ENCODE measurements around the gene ASTL. TPM values are rescaled to one million over a fixed set of nuclear protein-coding genes. Genes with fewer than 3 reads are reported as not detected.

Gene ASTL
- total RNA-seq (2012; rRNA removed), result not detected in 2 replicates

DNA sequence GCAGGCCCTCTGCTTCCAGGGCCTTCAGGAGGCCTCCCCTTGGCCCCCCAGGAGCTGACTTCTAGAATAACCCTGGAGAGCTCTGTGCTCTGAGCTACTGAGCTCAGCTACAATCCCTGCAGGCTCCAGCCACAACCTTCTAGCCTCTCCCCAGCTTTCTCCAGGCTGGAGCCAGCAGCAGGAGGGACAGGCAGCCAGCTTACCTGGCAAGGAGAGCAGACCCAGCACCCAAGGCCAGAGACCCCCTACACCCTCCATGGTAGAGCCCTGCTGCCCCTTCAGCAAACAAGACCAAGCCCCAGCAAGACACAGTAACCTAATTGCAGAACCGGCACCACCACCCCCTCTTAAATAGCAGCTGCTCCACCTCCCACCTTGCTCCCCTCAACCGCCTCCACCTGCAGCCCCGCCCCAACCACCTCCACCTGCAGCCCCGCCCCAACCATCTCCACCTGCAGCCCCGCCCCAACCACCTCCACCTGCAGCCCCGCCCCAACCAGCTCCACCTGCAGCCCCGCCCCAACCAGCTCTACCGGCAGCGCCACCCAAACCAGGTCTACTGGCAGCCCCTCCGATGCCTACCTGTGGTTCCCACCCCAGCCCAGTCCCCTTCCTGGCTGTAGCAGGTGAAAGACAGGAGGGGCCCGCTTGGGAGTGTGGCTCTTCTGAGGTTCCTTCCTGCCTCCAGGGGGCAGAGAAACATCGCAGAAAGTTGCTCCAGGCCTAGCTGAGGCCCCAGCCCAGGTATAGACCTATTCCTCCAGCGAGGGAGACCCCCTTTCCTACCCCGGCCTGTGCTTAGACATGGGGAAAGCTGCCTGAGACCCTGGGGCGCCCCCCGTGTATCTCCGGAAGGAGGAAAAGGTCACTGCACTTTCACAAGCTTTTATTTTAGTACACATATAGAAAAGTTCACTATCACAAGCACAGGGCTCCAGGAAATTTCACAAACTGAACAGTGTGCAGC is at the start of gene ASTL:
Gene ASTL (minus strand): TSS at position 324 of the 967 bp plus-strand sequence. CDS start 66 bp downstream, at position 258.
- H3K27me3 ChIP-seq (ENCODE audit: control insufficient read depth, insufficient read depth, low read length), result peaks cover 40% of the 10 kb centered on the region
- H3K4me1 ChIP-seq (ENCODE audit: control insufficient read depth, insufficient read depth, low read length), result no peaks in the 10 kb centered on the region
- H3K36me3 ChIP-seq (ENCODE audit: insufficient read depth, low read length), result no peaks in the 10 kb centered on the region
- no peak within 1 kb of the TSS for H3K4me2 ChIP-seq (ENCODE audit: low read length)
- H3K9me3 ChIP-seq (replicated peaks; ENCODE audit: low read length), result no peaks in the 10 kb centered on the region
- no peak within 1 kb of the TSS for H3K9ac ChIP-seq (ENCODE audit: low read depth, low read length)
- H3K4me3 ChIP-seq (ENCODE audit: low read length), result no peak within 1 kb of the TSS

DNA sequence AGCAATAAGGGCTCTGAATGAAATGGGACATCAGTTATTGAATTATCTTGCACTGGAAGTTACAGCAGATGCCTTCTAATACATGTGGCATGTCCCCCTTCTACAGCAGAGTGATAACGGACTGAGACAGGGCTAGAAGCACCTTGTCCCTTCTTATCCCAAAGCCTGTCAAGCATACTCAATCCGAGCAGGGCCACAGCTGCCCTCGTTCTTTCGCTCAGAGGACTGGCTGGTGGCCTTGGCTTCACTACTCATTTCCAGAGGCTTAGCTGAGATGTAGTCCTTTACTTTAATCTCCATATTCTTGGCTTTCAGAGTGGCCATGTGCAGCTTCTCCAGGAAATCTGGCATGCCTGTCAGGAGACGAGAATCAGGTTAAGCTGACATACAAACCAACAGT is 48.3 kb upstream of the ASTL start:
- Histone ChIP-seq H3K27me3 (ENCODE audit: control insufficient read depth, insufficient read depth, low read length) (no peaks in the 10 kb centered on the region), H3K9me3 (replicated peaks; ENCODE audit: low read length) (no peaks in the 10 kb centered on the region), H3K4me3 (ENCODE audit: low read length) (no peak overlapping the region), H3K4me2 (ENCODE audit: low read length) (no peak overlapping the region), H3K4me1 (ENCODE audit: control insufficient read depth, insufficient read depth, low read length) (no peaks in the 10 kb centered on the region), H3K9ac (ENCODE audit: low read depth, low read length) (no peak overlapping the region), H3K36me3 (ENCODE audit: insufficient read depth, low read length) (peaks cover 65% of the 10 kb centered on the region)

- Histone ChIP-seq H3K4me1 (ENCODE audit: control insufficient read depth, insufficient read depth, low read length) (no peaks in the 10 kb centered on the region), H3K9ac (ENCODE audit: low read depth, low read length) (no peak overlapping the region), H3K4me3 (ENCODE audit: low read length) (no peak overlapping the region), H3K36me3 (ENCODE audit: insufficient read depth, low read length) (peaks cover 55% of the 10 kb centered on the region), H3K9me3 (replicated peaks; ENCODE audit: low read length) (no peaks in the 10 kb centered on the region), H3K4me2 (ENCODE audit: low read length) (no peak overlapping the region), H3K27me3 (ENCODE audit: control insufficient read depth, insufficient read depth, low read length) (no peaks in the 10 kb centered on the region)
These were observed 47.2 kb upstream of the ASTL start for GRCh38 chr2:96185516-96185915.

DNA sequence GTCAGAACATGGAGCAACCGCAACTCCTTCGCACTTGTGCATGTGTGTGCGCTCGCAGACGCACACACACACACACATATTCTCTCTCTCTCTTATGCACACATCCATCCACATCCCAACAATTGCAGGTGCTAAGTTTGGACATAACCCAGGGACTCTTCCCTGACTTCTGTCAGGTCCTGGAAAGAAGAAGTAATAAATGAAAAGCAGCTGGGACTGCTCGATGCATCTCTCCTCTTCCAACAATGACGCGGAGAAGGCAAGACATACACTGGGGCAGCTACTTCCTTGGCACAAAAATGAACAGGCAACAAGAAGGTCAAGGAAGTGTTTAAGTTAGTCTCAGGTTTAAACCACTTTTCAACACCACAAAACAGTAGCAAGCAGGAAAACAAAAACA is 46.7 kb upstream of the ASTL start:
- Histone ChIP-seq H3K4me1 (ENCODE audit: control insufficient read depth, insufficient read depth, low read length) (no peaks in the 10 kb centered on the region), H3K4me2 (ENCODE audit: low read length) (no peak overlapping the region), H3K27me3 (ENCODE audit: control insufficient read depth, insufficient read depth, low read length) (no peaks in the 10 kb centered on the region), H3K36me3 (ENCODE audit: insufficient read depth, low read length) (peaks cover 50% of the 10 kb centered on the region), H3K9ac (ENCODE audit: low read depth, low read length) (no peak overlapping the region), H3K9me3 (replicated peaks; ENCODE audit: low read length) (no peaks in the 10 kb centered on the region), H3K4me3 (ENCODE audit: low read length) (no peak overlapping the region)

GRCh38 chr2:96184188-96184587 is 45.9 kb upstream of the ASTL start:
- H3K36me3 ChIP-seq (ENCODE audit: insufficient read depth, low read length), result peaks cover 45% of the 10 kb centered on the region
- H3K4me3 ChIP-seq (ENCODE audit: low read length), result no peak overlapping the region
- no peaks in the 10 kb centered on the region for H3K4me1 ChIP-seq (ENCODE audit: control insufficient read depth, insufficient read depth, low read length)
- no peaks in the 10 kb centered on the region for H3K9me3 ChIP-seq (replicated peaks; ENCODE audit: low read length)
- no peaks in the 10 kb centered on the region for H3K27me3 ChIP-seq (ENCODE audit: control insufficient read depth, insufficient read depth, low read length)
- no peak overlapping the region for H3K4me2 ChIP-seq (ENCODE audit: low read length)
- no peak overlapping the region for H3K9ac ChIP-seq (ENCODE audit: low read depth, low read length)

GRCh38 chr2:96181529-96181928 is 43.2 kb upstream of the ASTL start:
- Histone ChIP-seq H3K4me2 (ENCODE audit: low read length) (no peak overlapping the region), H3K27me3 (ENCODE audit: control insufficient read depth, insufficient read depth, low read length) (no peaks in the 10 kb centered on the region), H3K36me3 (ENCODE audit: insufficient read depth, low read length) (peaks cover 31% of the 10 kb centered on the region), H3K9me3 (replicated peaks; ENCODE audit: low read length) (no peaks in the 10 kb centered on the region), H3K4me1 (ENCODE audit: control insufficient read depth, insufficient read depth, low read length) (peaks cover under 1% of the 10 kb centered on the region), H3K4me3 (ENCODE audit: low read length) (no peak overlapping the region), H3K9ac (ENCODE audit: low read depth, low read length) (no peak overlapping the region)

GRCh38 chr2:96180521-96180920 is 42.2 kb upstream of the ASTL start:
- Histone ChIP-seq H3K9ac (ENCODE audit: low read depth, low read length) (no peak overlapping the region), H3K4me1 (ENCODE audit: control insufficient read depth, insufficient read depth, low read length) (peaks cover 9% of the 10 kb centered on the region), H3K27me3 (ENCODE audit: control insufficient read depth, insufficient read depth, low read length) (no peaks in the 10 kb centered on the region), H3K36me3 (ENCODE audit: insufficient read depth, low read length) (peaks cover 21% of the 10 kb centered on the region), H3K9me3 (replicated peaks; ENCODE audit: low read length) (no peaks in the 10 kb centered on the region), H3K4me2 (ENCODE audit: low read length) (no peak overlapping the region), H3K4me3 (ENCODE audit: low read length) (no peak overlapping the region)

- Histone ChIP-seq H3K27me3 (ENCODE audit: control insufficient read depth, insufficient read depth, low read length) (no peaks in the 10 kb centered on the region), H3K4me1 (ENCODE audit: control insufficient read depth, insufficient read depth, low read length) (peaks cover 9% of the 10 kb centered on the region), H3K9ac (ENCODE audit: low read depth, low read length) (no peak overlapping the region), H3K4me2 (ENCODE audit: low read length) (no peak overlapping the region), H3K4me3 (ENCODE audit: low read length) (no peak overlapping the region), H3K9me3 (replicated peaks; ENCODE audit: low read length) (no peaks in the 10 kb centered on the region), H3K36me3 (ENCODE audit: insufficient read depth, low read length) (peaks cover 16% of the 10 kb centered on the region)
These were observed 41.7 kb upstream of the ASTL start for GRCh38 chr2:96180002-96180401.

GRCh38 chr2:96176661-96177060 is 38.4 kb upstream of the ASTL start:
- H3K4me2 ChIP-seq (ENCODE audit: low read length), result no peak overlapping the region
- H3K4me3 ChIP-seq (ENCODE audit: low read length), result no peak overlapping the region
- H3K9ac ChIP-seq (ENCODE audit: low read depth, low read length), result no peak overlapping the region
- H3K4me1 ChIP-seq (ENCODE audit: control insufficient read depth, insufficient read depth, low read length), result peaks cover 9% of the 10 kb centered on the region
- no peaks in the 10 kb centered on the region for H3K9me3 ChIP-seq (replicated peaks; ENCODE audit: low read length)
- no peaks in the 10 kb centered on the region for H3K27me3 ChIP-seq (ENCODE audit: control insufficient read depth, insufficient read depth, low read length)
- H3K36me3 ChIP-seq (ENCODE audit: insufficient read depth, low read length), result no peaks in the 10 kb centered on the region

- Histone ChIP-seq H3K9me3 (replicated peaks; ENCODE audit: low read length) (no peaks in the 10 kb centered on the region), H3K4me3 (ENCODE audit: low read length) (no peak overlapping the region), H3K4me1 (ENCODE audit: control insufficient read depth, insufficient read depth, low read length) (peaks cover 9% of the 10 kb centered on the region), H3K9ac (ENCODE audit: low read depth, low read length) (no peak overlapping the region), H3K36me3 (ENCODE audit: insufficient read depth, low read length) (no peaks in the 10 kb centered on the region), H3K27me3 (ENCODE audit: control insufficient read depth, insufficient read depth, low read length) (no peaks in the 10 kb centered on the region), H3K4me2 (ENCODE audit: low read length) (no peak overlapping the region)
These were observed 37.6 kb upstream of the ASTL start for GRCh38 chr2:96175951-96176350.

DNA sequence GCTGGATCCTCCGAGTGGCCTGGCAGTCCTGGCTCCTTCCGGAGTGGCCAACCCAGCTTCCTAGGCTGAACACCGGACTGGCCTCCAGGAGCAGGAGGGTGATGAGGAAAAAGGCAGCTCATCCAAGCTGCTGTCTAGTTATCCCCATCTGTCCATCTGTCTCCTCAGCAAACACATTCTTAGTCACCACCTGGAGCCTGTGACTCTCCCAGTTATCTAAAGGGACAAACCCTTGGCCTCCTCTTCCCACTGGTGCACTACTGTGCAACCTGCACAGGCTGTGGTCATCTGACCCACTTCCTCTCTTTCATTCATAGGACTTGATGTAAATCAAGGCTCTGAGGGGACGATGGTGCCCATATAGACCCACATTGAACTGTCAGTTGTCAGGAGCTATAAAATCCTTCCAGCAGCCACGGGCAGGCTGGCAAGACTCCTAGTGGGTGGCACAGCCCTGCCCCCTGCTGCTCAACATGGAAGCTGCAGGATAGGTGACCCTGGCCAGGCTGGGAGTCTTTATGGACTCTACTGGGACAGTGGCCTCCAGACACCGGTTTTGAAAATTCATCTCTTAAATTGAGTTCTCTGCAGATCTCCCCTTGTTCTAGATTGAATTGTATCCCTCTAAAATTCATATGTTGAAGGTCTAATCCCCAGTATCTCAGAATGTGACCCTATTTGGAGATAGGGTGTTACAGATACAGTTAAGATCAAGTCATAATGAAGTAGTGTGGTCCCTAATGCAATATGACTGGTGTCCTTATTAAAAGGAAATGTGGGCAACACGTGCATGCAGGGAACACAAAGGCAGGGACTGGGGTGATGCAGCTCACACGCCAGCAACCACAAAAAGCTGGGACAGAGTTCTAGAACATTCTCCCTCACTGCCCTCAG is 36.2 kb upstream of the ASTL start:
- Histone ChIP-seq H3K9ac (ENCODE audit: low read depth, low read length) (no peak overlapping the region), H3K4me3 (ENCODE audit: low read length) (no peak overlapping the region), H3K36me3 (ENCODE audit: insufficient read depth, low read length) (no peaks in the 10 kb centered on the region), H3K4me2 (ENCODE audit: low read length) (no peak overlapping the region), H3K4me1 (ENCODE audit: control insufficient read depth, insufficient read depth, low read length) (peaks cover 9% of the 10 kb centered on the region), H3K27me3 (ENCODE audit: control insufficient read depth, insufficient read depth, low read length) (no peaks in the 10 kb centered on the region), H3K9me3 (replicated peaks; ENCODE audit: low read length) (no peaks in the 10 kb centered on the region)

Data from skeletal muscle satellite cell (primary cell).